Stimulated activated naive CD8-positive, alpha-beta T cell treated with anti-CD3 and anti-CD28 coated beads, Interleukin-15, Interleukin-2, amounts not matched to agents 100 ng/mL and 50 ng/mL, for 24 hours (primary cell): Measurements from ENCODE around the gene SHBG.
"Not testable (repeated sequence)": the region's sequence is repeated elsewhere in the genome, so short reads cannot be mapped to it uniquely, and the experiment has no call there.

Experiments used
- H3K27ac Mint-ChIP-seq: one replicate; pipeline ENCODE4 v1.8.0; 2021; ENCODE audit warnings: mild to moderate bottlenecking, mixed read lengths
- H3K27me3 Mint-ChIP-seq: one replicate; pipeline ENCODE4 v1.8.0; 2021; ENCODE audit warnings: mixed read lengths
- H3K36me3 Mint-ChIP-seq: one replicate; pipeline ENCODE4 v1.8.0; 2021; ENCODE audit warnings: low read depth, mixed read lengths
- H3K4me1 Mint-ChIP-seq: one replicate; pipeline ENCODE4 v1.8.0; 2021; ENCODE audit warnings: low read depth, mixed read lengths
- H3K4me3 Mint-ChIP-seq: one replicate; pipeline ENCODE4 v1.8.0; 2021; ENCODE audit warnings: mild to moderate bottlenecking, mixed read lengths
- H3K9me3 Mint-ChIP-seq: one replicate; pipeline ENCODE4 v1.8.0; 2021; ENCODE audit warnings: mixed read lengths

SHBG gene

GRCh38 chr17:7592422-7593021, 37.4 kb upstream of the SHBG start:
- no peaks in the 10 kb centered on the region for H3K9me3 Mint-ChIP-seq
- H3K36me3 Mint-ChIP-seq = peaks cover 62% of the 10 kb centered on the region
- H3K4me3 Mint-ChIP-seq = no peak overlapping the region
- peaks cover 3% of the 10 kb centered on the region for H3K4me1 Mint-ChIP-seq
- H3K27ac Mint-ChIP-seq = no peak overlapping the region
- H3K27me3 Mint-ChIP-seq = no peaks in the 10 kb centered on the region

GRCh38 chr17:7593296-7593695, 36.6 kb upstream of the SHBG start:
- no peak overlapping the region for H3K27ac Mint-ChIP-seq
- no peaks in the 10 kb centered on the region for H3K9me3 Mint-ChIP-seq
- H3K27me3 Mint-ChIP-seq = no peaks in the 10 kb centered on the region
- peaks cover 3% of the 10 kb centered on the region for H3K4me1 Mint-ChIP-seq
- no peak overlapping the region for H3K4me3 Mint-ChIP-seq
- peaks cover 58% of the 10 kb centered on the region for H3K36me3 Mint-ChIP-seq

DNA sequence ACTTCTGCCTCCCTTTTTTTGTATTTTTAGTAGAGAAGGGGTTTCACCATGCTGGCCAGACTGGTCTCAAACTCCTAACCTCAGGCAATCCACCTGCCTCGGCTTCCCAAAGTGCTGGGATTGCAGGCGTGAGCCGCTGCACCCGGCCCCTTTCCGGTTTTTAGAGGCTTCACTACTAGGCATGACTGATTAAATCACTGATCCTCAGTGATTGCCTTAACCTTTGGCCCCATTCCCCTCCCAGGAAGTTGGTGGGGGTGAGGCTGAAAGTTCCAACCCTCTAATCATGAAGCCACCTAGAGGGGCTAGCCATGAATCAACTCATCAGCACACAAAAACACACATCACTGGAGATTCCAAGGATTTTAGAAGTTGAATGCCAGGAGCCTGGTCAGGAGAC, 32.4 kb upstream of the SHBG start:
- H3K4me1 Mint-ChIP-seq, H3K9me3 Mint-ChIP-seq, H3K4me3 Mint-ChIP-seq, H3K27me3 Mint-ChIP-seq, H3K27ac Mint-ChIP-seq: not testable (repeated sequence)
- H3K36me3 Mint-ChIP-seq = peaks cover 60% of the 10 kb centered on the region

DNA sequence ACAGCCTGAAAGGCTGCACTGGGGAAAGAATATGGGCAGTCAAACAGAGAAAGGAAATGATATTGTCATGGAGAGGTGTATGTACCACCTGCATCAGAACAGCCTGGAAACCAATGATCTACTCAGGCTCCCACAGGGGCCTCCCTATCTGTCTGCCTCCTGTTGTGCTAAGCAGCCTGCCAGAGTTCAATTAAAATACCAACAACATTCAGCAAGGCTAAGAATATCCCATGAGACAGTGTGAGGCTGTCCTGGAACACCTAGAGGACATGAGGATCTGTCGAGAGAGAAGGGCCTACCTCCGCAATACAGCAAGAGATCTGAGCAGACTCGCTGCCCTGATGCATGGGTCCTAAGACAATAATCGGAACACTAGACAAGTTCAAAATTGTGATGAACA, 23.7 kb upstream of the SHBG start:
- Mint-ChIP-seq H3K27me3 (no peaks in the 10 kb centered on the region), H3K4me3 (no peak overlapping the region), H3K9me3 (no peaks in the 10 kb centered on the region), H3K27ac (no peak overlapping the region), H3K4me1 (peaks cover 14% of the 10 kb centered on the region), H3K36me3 (peaks cover 54% of the 10 kb centered on the region)

GRCh38 chr17:7610641-7611040, 19.3 kb upstream of the SHBG start:
- Mint-ChIP-seq H3K36me3 (peaks cover 31% of the 10 kb centered on the region), H3K4me1 (peaks cover 46% of the 10 kb centered on the region), H3K27me3 (no peaks in the 10 kb centered on the region), H3K4me3 (no peak overlapping the region), H3K27ac (peak overlapping the region; percentile 68), H3K9me3 (no peaks in the 10 kb centered on the region)

DNA sequence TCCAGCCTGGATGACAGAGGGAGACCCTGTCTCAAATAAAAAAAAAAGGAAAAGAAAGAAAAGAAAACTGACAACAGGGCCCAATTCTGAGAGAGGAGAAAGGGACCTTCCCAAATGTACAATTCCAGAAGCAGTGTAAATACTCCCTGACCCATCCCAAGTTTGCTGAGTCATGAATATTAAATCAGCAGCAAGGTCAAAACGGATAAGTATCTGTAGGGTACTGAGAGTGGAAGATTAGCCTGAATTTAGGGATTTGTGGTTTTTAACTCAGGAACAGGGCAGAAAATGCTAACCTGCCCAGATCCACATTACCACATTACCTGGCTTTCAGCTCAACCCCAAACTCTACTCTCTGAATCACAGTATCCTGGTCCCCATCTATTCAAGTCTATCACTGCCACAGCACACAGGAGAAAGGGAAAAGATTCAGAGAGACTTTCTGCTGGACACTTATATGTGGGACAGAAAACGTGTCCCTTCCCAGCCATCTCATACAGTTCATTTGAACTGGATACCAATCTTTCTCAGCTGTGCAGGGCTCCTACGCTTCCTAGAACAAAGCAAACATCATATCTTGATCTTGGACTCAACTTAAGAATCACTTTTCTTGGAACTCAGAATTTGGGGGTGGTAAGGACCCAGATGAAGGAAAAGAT, 18.2 kb upstream of the SHBG start:
- H3K4me3 Mint-ChIP-seq = peak overlapping the region; percentile 58
- peaks cover 43% of the 10 kb centered on the region for H3K4me1 Mint-ChIP-seq
- H3K27me3 Mint-ChIP-seq = no peaks in the 10 kb centered on the region
- no peak overlapping the region for H3K27ac Mint-ChIP-seq
- H3K36me3 Mint-ChIP-seq = peaks cover 23% of the 10 kb centered on the region
- no peaks in the 10 kb centered on the region for H3K9me3 Mint-ChIP-seq

DNA sequence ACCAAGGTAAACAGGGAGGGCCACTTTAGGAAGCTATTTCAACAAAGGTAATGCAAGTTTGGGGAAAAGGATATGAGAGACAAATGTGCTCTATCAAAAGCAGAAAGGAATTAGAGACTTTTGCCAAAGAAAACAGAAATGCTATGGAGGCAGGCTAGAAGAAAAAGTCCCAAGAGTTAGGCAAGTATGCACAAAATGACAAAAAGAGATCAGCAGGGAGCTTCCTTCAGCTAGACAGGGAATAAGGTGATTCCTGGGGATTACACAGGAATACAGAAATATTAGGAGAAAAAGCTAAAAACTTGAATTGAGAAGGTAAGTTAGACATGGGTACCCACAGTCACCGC, 17.7 kb upstream of the SHBG start:
- Mint-ChIP-seq H3K4me1 (peaks cover 43% of the 10 kb centered on the region), H3K27ac (peak overlapping the region; percentile 71), H3K9me3 (no peaks in the 10 kb centered on the region), H3K36me3 (peaks cover 23% of the 10 kb centered on the region), H3K27me3 (no peaks in the 10 kb centered on the region), H3K4me3 (peak overlapping the region; percentile 58)

GRCh38 chr17:7613769-7614424, 16.0 kb upstream of the SHBG start:
- Mint-ChIP-seq H3K4me3 (peak overlapping the region; percentile 91), H3K4me1 (peaks cover 43% of the 10 kb centered on the region), H3K27ac (peak overlapping the region; percentile 83), H3K27me3 (no peaks in the 10 kb centered on the region), H3K36me3 (peaks cover 23% of the 10 kb centered on the region), H3K9me3 (no peaks in the 10 kb centered on the region)

GRCh38 chr17:7614425-7615264, 15.3 kb upstream of the SHBG start, which contains the start of gene FXR2:
Gene FXR2 (minus strand): TSS chr17:7614897. CDS start chr17:7614532, 365 bp downstream.
- H3K27me3 Mint-ChIP-seq = no peaks in the 10 kb centered on the region
- H3K36me3 Mint-ChIP-seq = peaks cover 18% of the 10 kb centered on the region
- H3K9me3 Mint-ChIP-seq = no peaks in the 10 kb centered on the region
- peak within 1 kb of the TSS; percentile 86 for H3K27ac Mint-ChIP-seq
- peak within 1 kb of the TSS; percentile 91 for H3K4me3 Mint-ChIP-seq
- peaks cover 43% of the 10 kb centered on the region for H3K4me1 Mint-ChIP-seq

DNA sequence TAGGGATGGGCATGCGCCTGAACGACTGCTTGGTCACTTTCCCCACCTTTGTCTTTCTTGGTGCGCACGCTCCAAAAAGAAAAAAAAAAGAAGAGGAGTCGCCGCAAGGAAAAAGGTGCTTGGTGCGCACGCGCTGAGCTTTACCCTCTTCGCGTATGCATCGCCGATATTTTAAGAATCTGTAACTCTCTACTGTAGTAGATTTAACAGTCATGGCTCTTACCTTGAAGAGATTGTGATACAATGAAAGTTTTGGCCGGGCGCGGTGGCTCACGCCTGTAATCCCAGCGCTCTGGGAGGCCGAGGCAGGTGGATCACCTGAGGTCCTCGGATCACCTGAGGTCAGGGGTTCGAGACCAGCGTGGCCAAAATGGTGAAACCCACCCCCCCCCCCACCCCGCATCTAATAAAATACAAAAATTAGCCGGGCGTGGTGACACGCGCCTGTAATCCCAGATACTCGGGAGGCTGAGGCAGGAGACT, 14.6 kb upstream of the SHBG start:
- peak overlapping the region; percentile 83 for H3K4me3 Mint-ChIP-seq
- H3K27me3 Mint-ChIP-seq = no peaks in the 10 kb centered on the region
- peaks cover 41% of the 10 kb centered on the region for H3K4me1 Mint-ChIP-seq
- H3K36me3 Mint-ChIP-seq = peaks cover 16% of the 10 kb centered on the region
- H3K9me3 Mint-ChIP-seq = no peaks in the 10 kb centered on the region
- peak overlapping the region; percentile 86 for H3K27ac Mint-ChIP-seq

DNA sequence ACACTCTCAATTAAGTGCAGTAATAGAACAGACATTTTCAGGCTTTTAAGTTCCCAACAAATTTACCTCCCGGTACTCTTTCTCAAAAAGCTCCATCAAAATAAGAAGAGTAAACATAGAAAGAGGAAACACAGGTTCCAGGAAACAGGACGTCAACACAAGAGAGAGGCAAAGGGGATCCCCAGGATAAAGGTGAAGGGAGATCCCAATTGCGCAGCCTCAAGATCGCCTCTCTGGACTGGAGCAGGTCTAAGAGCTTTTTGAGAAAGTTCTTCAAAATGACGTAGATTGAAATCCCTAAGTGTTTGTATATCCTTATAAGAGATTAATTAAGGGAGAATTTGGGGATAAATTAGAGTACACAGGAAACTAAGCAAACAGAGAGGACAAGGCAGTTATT, 11.3 kb upstream of the SHBG start:
- Mint-ChIP-seq H3K36me3 (no peaks in the 10 kb centered on the region), H3K9me3 (no peaks in the 10 kb centered on the region), H3K4me1 (peaks cover 10% of the 10 kb centered on the region), H3K27me3 (no peaks in the 10 kb centered on the region), H3K27ac (no peak overlapping the region), H3K4me3 (no peak overlapping the region)

DNA sequence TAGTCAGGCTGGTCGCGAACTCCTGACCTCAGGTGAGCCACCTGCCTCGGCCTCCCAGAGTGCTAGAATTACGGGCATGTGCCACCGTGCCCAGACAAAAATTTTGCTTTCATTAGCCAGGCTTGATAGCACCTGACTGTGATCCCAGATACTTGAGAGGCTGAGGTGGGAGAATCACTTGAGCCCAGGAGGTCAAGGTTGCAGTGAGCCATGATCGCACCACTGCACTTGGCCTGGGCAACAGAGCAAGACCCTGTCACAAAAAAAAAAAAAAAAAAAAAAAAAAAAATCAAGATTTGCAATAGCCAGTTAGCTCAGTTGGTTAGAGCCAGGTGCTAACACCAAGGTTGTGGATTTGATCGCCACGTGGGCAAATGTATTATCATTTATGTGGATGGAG, 9.1 kb upstream of the SHBG start:
- Mint-ChIP-seq H3K9me3 (no peaks in the 10 kb centered on the region), H3K36me3 (no peaks in the 10 kb centered on the region), H3K4me1 (no peaks in the 10 kb centered on the region), H3K27ac (no peak overlapping the region), H3K4me3 (no peak overlapping the region), H3K27me3 (no peaks in the 10 kb centered on the region)

GRCh38 chr17:7623661-7624060, 6.3 kb upstream of the SHBG start:
- no peaks in the 10 kb centered on the region for H3K36me3 Mint-ChIP-seq
- H3K4me1 Mint-ChIP-seq = peaks cover 10% of the 10 kb centered on the region
- H3K9me3 Mint-ChIP-seq = no peaks in the 10 kb centered on the region
- no peaks in the 10 kb centered on the region for H3K27me3 Mint-ChIP-seq
- no peak overlapping the region for H3K27ac Mint-ChIP-seq
- no peak overlapping the region for H3K4me3 Mint-ChIP-seq

DNA sequence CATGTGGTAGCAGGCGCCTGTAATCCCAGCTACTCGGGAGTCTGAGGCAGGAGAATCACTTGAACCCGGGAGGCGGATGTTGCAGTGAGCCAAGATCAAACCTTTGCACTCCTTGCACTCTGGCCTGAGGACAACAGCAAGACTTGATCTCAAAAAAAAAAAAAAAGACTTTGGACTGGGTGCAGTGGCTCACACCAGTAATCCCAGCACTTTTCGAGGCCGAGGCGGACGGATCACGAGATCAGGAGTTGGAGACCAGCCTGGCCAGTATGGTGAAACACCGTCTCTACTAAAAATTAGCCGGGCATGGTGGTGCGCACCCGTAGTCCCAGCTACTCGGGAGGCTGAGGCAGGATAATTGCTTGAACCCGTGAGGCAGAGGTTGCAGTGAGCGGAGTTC, 4.2 kb upstream of the SHBG start:
- not testable (repeated sequence) for H3K36me3 Mint-ChIP-seq, H3K27ac Mint-ChIP-seq, H3K27me3 Mint-ChIP-seq, H3K4me1 Mint-ChIP-seq, H3K4me3 Mint-ChIP-seq, H3K9me3 Mint-ChIP-seq

DNA sequence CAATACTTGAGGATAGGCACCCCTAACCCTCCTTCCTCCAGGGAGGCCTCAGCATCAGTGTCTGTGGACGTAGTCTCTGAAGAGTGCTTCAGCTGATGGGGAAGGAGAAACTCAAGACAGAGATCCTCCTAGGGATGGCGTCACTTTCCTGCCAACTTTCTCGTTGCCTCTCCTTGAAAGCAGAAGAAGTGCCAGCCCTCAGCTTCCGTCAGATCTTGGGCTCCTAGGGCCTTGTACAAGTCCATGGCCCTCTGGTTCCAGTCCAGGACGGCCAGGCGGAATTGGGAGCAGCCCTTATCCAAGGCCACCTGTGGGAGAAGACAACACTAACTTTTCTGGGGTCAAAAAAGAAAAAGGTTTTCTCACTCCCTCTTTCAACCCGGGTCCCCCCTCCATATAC, 3.6 kb upstream of the SHBG start:
- Mint-ChIP-seq H3K27me3 (no peaks in the 10 kb centered on the region), H3K36me3 (no peaks in the 10 kb centered on the region), H3K4me3 (peak overlapping the region; percentile 85), H3K9me3 (no peaks in the 10 kb centered on the region), H3K4me1 (peaks cover 10% of the 10 kb centered on the region), H3K27ac (no peak overlapping the region)
